T-helper 2 cell treated with Interferon-gamma antibody and Interleukin-4, amounts not matched to agents 100 ng/mL and 5 ng/mL, for 36 hours (primary cell): ENCODE results near the gene DGKQ. TPM values are rescaled to one million over a fixed set of nuclear protein-coding genes. Genes with fewer than 3 reads are reported as not detected.
"Not testable (repeated sequence)": the region's sequence is repeated elsewhere in the genome, so short reads cannot be mapped to it uniquely, and the experiment has no call there.

Experiments
- intact Hi-C: fragments of 100-400 bp; cut with micrococcal nuclease; formaldehyde crosslinking; loops from one replicate; pipeline ENCODE4 v1.15.1; 2023
- total RNA-seq: library from RNA; stranded (reverse); gene quantifications from 2 replicates; pipeline ENCODE4 v1.2.3, GENCODE V29; 2022

The DGKQ gene
- total RNA-seq, 1 donor from 2014 or later, result 16.6 TPM

DNA sequence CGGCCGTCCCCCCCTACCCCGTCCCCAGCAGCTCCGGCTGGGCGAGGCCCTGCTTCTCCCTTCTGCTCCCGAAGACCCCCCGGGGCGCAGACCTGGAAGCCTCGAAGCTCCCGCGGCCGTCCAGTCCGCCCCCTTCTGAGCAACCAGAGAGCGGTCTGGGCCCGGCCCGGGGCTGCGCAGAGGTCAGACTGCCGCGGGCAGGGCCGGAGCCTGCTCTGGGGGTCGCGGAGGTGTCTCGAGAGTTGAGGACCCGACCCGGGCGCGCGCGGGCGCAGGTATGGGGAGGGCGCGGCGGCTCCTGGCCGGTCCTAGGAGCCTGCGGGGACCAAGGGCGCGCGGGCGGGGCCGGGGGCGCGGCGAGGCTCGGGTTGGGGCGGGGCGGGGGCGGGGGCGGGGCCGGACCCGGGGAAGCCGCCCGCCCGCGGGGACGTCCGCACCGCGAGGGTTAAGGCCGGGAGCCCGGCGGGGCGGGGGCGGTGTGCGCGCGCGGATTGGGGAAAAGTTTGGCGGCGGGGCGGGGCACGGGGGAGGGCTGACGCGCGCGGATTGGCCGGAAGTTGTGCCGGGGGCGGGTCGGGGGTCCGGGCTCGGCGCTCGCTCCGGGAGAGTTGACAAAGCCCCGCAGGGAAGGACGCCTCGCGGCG, 37.8 kb upstream of the DGKQ start, which contains the start of gene FGFRL1:
Gene FGFRL1 (plus strand): TSS at position 605 of the 644 bp plus-strand sequence. CDS start 860 bp downstream, outside the sequence.
- intact Hi-C loops, result loop anchor here (1.0 to 5.0 kb wide), 5 partner anchors 24 to 336 kb away; partner anchors contain the start of genes ATP5ME, DGKQ, GAK and IDUA

DNA sequence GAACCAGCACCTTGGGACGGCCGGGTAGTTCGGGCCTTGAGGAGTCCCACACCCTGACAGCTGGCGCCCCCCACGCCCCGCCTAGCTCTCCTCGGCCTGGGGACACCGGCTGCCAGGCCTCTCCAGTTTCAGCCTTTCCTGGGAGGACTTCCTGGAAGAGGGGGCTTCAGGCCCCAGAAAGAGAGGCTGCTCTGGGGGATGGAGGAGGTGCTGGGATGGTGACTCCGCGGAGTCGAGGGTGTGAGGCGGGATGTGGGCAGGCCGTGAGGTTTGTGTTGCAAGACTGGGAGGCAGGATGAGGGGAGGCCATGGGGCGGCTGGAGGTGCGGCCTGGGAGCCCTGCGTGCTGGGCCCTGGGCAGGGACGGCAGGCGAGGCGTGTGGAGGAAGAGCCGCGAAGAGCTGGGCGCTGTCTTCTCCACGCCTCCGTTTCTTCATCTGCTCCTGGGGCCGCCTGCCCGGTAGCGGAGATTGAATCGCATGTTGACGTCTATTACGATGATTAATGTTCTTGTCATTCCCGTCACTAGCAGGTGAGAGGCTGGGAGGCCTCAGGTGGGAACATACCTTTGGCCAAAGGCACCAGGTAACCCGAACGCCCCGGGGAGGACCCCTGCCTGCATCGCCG, 37.1 kb upstream of the DGKQ start:
- intact Hi-C loops, result loop anchor here (1.0 to 5.0 kb wide), 8 partner anchors 24 to 570 kb away; partner anchors contain the start of genes ATP5ME, DGKQ, GAK and IDUA

DNA sequence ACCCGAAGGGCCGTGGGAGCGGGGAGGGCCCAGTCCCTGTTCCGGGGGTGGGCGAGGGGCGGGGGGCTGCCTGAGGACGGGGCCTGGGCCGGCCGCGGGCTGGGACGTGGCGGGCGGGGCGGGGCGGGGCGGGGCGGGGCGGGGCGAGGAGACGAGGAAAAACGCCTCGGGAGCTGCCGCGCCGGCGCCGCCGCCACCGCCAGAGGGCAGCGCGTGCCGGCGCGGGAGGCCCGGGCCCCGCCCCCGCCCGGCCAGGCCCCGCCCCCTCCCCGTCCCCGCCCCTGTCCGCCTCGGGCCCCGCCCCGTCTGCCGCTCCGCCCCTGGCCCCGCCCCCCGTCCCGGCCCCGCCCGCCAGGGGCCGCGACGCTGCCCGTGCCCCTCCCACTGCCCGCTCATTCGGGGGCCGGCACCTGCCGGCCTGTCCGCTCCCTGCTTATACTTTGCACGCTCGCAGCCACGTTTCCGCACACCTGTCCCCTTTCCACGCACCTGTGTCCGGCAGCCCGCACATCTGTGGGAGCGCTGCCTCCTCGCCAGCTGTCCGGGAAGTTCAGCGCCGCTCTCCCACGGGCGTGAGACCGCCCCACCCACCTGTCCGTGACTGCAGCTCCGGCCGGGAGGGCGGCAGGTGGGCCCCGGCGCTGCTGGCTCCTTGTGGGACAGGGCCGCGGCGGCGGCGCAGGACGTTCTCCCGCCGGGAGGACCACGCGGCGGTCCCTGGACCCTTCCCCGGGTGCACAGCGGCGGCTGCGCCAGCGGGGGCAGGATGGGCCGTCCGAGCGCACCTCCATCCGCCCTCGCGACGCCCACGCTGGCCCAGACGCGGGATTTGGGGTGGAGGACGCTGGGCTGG, 36.4 kb upstream of the DGKQ start:
- intact Hi-C loops, result loop anchor here (1.0 to 5.0 kb wide), 7 partner anchors 23 to 571 kb away; partner anchors contain the start of genes ATP5ME, GAK, IDUA and MYL5

DNA sequence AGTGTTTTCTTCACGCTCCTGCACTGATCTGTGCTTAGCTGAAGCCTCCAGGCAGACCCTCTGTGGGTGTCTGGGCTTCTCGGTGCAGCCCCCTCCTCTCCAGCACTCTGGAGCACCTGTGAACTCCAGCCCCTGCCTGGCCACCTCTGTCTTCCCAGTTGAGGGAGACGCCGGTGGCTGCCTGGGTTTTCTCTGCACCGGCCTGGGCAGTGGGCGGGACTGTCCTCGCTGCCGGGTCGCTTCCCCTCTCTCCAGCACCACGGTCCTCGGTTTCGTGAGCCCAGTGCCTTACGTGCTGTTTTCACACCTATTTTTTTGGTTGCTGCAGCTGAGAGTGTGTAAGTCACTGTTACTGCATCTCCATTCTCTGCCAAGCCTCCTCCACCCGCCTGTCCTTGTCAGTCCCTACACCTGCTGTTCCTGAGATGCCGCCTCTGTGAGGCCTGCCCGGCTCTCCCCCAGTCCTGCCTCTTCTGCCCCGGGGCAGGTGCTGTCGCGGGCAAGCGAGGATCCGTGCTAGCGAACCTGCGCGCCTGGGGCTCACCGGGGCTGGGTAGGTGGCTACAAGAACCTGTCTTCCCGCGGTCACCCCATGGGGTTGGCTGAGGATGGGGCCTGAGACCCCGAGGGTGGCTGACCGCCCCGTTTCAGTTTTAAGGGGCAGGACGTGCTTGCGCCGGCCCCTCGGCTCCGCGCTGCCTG, 35.6 kb upstream of the DGKQ start:
- intact Hi-C loops, result no loop called here

DNA sequence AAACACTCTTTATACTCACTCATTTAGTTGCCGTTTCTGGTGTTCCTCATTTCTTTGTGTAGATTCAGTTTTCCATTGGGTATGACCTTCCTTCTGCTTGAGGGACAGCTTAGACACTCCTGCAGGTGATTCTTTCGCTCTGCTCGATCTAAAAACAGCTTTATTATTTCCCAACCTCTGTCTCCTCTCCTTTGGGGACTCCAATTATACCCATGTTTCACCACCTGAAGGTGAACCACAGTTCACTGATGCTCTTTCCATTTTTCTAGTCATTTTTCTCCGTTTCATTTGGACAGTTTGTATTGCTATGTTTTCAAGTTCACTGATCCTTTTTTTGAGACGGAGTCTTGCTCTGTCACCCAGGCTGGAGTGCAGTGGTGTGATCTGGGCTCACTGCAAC, 33.5 kb upstream of the DGKQ start:
- intact Hi-C loops, result no loop called here

DNA sequence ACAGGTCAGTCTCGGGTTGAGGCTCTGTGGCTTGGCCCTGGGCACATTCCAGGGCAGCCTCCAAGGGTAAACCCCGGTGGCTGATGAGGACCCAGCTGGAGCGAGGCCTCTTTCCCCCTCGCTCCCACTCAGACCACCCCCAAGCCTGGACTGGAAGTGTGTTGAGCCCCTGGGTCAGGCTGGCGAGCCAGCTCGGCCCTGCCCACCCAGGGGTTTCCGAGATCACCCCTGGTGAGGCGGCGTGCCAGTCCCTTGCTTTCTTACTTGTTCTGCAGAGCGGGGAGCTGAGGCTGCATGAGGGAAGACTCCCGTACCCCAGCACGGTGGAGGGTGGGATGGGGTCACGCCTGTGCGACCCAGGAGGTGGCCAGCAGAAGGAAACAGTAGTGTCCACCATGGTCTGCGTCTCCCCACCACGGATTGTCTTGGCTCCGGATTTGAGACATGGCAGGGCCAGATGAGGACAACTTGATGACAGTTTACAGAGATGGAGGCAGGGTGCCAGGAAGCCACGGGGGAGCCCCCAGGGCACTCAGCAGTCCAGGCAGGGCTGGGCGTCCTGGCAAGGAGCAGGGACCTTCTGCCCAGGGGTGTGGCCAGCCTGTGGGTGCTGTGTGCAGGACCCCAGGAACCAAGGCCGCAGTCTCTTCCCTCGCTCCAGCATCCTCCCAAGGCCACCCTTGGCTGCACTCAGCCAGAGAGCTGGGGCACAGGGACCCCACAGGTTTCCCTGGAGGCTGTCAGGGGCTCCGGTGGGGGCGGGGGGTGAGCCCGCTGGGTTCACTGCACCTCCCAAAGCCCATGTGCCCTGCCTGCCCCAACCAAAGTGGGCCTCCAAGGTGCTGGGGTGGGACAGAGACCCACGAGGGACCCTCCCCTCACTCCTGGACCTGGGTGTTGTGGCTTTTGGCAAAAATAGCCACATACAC, 31.5 kb upstream of the DGKQ start:
- intact Hi-C loops, result no loop called here

DNA sequence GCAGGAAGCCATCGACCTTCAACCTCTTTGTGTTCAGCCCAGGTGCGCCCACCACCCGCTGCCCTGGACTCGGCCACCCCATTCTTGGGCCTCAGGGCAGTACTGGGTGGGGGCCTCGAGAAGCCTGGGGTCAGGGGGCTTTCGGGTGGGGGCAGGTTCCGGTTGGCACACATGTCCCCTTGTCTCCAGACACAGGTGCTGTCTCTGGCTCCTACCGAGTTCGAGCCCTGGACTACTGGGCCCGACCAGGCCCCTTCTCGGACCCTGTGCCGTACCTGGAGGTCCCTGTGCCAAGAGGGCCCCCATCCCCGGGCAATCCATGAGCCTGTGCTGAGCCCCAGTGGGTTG, 30.7 kb upstream of the DGKQ start:
- intact Hi-C loops, result no loop called here

DNA sequence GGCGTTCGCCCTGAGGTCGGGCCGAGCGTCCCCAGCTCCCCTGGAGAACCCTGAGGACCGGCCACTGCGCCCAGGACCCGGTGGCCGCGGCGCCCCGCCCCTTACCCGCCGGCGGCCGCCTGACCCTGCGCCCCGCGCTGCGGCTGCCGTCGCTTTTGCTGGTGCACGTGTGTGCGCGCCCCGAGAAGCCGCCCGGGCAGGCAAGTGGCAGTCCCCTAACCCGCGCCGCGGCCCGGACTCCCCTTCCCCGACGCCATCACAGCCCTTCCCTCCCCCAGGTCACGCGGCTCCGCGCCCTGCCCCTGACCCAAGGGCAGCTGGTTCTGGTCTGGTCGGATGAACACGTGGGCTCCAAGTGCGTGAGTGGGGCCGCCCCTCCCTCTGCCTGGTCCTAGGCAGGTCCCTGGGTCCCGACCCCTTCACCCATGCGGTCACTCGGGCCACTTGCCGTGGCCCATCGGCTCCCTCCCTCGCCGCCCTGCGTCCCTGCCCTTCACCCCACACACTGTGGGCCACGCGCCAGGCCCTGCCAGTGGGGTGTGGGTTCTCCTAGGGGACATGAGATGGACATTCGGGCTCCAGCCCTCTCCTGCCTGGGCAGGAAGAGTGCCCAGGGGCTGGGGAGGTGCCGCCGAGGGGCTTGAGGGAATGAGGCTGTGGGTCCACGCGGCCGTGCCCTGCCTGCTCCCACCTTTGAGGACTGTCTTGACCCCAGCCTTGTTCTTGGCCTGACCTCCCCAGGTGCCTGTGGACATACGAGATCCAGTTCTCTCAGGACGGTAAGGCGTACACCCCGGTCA, 30.1 kb upstream of the DGKQ start:
- intact Hi-C loops, result no loop called here

DNA sequence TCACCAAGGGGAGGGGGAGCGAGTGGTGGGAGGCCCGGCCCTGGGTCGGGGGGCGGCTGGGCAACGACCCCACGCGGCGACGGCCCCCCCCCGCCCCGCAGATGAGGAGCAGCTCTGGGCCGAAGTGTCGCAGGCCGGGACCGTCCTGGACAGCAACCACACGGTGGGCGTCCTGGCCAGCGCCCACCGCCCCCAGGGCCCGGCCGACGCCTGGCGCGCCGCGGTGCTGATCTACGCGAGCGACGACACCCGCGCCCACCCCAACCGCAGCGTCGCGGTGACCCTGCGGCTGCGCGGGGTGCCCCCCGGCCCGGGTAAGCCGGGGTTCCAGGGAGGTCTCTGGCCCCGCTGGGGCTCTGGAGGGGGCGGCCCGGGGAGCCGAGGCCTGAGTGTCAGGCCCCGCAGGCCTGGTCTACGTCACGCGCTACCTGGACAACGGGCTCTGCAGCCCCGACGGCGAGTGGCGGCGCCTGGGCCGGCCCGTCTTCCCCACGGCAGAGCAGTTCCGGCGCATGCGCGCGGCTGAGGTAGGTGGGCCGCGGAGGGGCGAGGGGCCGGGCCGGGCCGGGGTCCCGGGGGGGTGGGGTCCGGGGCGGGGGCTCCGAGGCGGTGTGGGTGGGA, 29.4 kb upstream of the DGKQ start:
- intact Hi-C loops, result no loop called here

DNA sequence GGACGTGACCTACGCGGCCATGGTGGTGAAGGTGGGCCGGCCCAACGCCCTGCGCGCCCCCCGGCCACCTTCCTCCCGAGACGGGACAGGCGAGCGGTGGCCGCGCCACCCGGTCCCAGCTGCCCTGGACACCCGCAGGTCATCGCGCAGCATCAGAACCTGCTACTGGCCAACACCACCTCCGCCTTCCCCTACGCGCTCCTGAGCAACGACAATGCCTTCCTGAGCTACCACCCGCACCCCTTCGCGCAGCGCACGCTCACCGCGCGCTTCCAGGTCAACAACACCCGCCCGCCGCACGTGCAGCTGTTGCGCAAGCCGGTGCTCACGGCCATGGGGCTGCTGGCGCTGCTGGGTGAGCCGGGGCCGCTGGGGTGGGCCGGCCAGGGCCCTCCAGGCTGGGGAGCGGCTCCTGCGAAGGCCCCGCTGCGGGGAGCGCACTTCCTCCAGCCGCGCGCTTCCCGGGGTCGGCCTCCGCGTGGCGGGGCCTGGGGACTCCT, 28.8 kb upstream of the DGKQ start:
- intact Hi-C loops, result no loop called here

DNA sequence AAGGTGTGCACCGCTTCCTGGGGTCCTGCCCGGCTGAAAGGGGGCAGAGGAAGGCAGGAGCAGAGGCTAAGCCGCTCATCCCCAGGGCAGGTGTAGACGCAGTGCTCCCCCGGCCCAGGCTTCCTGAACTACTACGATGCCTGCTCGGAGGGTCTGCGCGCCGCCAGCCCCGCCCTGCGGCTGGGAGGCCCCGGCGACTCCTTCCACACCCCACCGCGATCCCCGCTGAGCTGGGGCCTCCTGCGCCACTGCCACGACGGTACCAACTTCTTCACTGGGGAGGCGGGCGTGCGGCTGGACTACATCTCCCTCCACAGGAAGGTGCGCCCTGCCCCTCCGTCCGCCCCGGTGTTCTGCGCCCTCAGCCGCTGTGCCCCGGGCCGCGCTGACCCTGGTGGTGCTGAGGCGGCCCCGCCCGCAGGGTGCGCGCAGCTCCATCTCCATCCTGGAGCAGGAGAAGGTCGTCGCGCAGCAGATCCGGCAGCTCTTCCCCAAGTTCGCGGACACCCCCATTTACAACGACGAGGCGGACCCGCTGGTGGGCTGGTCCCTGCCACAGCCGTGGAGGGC, 28.3 kb upstream of the DGKQ start:
- intact Hi-C loops, result no loop called here

DNA sequence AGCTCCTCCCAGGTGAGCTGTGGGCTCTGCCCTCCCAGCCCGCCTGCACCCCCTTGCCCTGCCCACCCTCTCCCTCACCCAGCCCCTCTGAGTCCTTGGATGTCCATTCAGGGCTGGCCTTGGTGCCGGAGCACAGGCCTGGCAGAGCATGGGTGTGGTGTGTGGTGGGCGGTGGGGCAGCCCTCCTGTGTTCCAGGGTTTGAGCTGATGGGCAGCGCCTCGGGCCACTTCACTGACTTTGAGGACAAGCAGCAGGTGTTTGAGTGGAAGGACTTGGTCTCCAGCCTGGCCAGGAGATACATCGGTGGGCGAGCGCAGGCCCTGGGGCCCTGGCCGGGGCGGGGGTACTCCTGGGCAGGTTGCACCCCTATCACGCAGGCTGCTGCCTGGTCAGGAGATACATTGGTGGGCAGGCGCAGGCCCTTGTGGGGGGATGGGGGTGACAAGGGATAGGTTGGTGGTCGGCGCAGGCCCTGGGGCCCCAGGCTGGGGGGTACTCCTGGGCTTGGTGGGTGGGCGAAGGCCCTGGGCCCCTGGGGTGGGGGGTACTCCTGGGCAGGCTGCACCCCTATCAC, 27.4 kb upstream of the DGKQ start:
- intact Hi-C loops, result no loop called here

DNA sequence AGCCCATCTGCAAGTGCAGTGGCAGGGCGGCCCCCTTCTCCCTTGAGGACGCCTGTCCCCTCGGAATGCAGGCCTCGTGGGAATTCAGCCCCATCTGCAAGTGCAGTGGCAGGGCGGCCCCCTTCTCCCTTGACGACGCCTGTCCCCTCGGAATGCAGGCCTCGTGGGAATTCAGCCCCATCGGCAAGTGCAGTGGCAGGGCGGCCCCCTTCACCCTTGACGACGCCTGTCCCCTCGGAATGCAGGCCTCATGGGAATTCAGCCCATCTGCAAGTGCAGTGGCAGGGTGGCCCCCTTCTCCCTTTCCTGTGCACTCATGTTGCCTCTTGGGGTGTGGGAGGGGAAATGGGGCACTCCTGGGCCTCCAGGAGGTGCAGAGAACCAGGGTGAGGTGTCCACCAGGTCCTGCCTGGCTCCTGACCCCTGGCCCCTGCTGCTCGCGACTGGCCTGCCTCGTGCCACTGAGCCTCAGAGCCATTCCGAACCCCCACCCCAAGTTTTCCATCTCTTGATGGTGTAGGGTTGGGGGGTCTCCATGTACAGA, 26.6 kb upstream of the DGKQ start:
- intact Hi-C loops, result no loop called here

DNA sequence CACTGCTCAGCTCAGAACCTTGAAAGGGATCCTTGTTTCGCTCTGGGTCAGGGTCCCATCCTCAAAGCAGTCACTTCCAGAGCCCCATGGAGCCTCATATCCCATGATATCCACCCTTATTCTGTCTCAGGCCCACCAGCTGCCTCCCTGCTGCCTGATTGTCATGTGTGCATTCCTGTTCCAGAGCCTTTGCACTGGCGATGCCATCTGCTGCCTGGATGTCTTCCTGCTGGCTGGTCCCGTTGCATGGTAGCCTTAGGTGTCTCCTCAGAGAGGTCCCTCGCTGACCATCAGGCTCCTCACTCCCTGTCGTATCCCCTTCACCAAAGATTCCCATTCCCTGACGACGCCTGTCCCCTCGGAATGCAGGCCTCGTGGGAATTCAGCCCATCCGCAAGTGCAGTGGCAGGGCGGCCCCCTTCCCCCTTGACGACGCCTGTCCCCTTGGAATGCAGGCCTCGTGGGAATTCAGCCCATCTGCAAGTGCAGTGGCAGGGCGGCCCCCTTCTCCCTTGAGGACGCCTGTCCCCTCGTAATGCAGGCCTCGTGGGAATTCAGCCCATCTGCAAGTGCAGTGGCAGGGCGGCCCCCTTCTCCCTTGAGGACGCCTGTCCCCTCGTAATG, 26.0 kb upstream of the DGKQ start:
- intact Hi-C loops, result not testable (repeated sequence)

DNA sequence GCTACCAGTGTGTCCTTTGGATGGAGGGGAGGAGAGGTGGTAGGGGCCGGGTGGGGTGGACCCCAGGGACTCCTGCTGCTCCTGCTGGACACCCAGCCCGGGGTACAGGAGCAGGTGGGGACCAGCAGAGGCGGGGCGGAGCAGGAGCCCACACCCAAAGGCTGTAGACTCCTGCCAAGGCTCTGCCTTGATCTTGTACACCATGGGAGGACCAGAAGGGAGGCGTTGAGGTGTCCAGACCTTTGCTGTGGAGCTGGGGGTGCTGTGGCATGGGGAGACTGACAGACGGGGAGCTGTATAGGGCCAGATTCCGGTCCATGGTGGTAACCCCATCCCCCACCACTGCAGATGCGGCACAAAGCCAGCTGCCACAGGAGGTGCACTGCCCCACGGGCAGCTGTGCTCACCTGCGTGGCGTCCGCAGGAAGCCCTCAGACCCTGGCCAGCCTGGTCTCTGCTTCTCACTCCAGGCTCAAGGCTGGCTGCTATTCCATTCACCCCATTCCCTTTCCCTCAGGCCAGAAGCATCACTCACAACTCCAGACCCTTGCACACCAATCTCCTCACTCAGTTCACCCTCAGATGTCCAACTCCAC, 24.8 kb upstream of the DGKQ start:
- intact Hi-C loops, result no loop called here

DNA sequence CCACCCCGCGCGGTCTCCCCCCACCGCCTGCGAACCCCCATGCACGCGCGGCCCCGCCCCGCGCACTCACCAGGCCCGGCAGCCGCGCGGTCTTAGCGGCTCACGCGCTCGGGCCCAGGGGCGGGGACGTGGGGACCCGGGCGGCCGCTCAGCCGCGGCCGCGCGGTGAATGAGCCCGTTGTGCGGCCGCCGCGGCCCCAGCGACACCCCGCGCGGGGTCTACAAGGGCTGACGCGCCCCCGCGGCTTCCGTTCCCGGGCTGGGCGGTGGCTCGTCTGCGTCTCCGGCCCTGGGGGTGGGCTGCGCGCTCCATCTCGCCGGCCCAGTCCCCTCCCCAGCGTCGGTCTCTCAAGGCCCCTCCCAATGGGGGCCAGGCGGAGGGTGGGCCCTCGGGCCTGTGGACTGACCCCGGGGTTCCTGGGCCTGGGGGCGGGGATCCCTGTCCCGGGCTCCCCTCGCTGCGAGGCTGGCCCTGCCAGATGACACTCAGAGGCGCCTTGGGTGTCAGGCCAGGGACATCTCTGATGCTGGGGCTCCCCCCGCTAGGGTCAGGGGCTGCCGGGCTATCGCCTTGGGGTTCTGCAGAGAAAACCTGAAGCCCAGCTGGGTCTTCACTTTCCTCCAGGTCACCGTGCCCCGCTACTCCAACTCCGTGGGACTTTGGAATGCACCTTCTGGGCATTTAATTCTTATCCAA, 24.2 kb upstream of the DGKQ start:
- intact Hi-C loops, result no loop called here
